GM21825 (cell line): Measurements from ENCODE around the gene MESP2.

ENCODE experiments used
- ATAC-seq: cut with Tn5 transposase; IDR thresholded peaks from one replicate; pipeline ENCODE4 v1.9.1; 2021; ENCODE audit warnings: mild to moderate bottlenecking, moderate library complexity; ENCODE audit not compliant: unreplicated experiment

Gene MESP2

DNA sequence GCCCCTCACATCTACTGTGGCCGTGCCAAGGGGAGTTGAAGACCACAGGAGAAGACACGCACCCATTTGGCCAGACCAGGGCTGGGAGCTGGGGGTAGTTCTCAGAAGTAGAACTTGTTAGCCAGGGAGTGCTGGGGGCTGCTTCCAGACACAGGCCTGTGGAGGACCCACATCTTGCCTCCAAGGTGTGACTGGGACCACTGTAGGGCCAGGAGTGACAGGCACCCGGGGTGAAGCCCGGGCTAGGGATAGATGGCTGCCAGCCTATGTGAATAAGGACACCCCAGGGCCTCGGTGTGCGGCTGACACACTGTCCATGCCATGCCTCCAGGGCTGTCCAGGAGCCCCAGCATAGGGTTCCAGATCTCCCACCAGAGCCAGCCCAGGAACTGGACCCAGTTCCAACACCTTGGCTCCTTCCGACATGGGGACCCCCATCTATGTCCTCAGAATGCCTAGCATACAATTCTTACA is 36.8 kb downstream of the MESP2 start:
- no peak for ATAC-seq

DNA sequence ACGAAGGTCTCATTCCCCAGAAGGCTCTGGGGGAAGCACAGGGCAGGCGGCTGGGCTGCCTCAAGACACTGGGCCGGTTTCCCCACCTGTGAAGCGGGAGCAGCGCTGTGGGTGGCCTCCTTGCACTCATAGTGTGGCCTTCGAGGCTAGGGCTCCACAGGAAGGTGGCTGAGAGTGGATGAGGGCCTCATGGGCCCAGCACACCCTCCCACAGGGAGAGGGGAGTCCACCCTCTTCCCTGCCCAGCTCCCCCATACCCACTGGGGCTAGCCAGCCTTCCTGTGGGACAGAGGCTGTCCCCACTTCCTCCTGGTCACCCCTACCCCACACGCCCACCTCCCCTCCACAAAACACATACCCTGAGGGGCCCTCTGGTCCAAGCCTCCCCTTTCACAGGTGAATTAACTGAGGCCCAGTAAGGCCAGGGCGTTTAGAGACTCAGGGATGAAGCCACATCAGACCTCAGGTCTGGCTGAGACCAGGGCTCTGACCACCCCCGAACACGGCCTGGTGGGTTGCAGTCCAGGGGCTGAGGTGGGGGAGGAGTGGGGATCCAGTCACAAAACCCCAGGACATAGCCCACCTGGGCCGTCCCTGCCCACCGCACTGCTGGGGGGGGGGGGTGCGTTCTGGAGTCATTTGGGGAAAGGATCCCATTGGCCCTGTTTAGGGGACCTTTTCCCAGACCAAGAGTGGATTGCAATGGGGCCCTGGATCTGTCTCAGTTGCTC is 37.4 kb downstream of the MESP2 start:
- ATAC-seq: no peak

DNA sequence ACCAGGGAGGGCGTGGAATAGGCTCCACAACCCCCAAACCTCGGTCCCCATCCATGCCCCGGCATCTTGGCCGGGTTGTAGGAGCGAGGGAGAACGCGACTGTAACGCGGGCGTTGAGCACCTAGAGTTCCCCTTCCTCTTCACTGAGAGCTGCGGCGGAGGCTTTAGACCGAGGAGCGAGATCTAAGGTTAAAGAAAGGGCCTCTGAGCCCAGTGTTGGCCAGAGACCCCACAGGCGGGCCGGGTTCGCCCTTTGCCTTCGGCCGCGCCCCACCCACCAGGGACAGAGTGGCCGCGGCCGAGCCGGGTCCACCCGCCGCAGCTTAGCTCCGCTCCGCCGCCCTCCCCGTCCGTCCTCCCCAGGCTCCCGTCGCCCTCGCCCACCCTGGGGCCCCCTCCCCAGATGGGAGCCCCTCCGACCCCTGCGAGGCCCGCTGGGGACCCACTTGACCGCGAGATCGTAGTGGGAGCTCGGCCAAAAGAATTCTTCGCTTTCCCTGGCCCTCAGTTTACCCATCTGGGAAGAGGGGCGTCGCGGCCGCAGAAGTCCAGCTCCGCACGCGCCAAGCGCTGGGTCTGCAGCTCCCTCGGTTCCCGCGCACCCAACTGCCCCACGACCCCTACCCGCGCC is 38.1 kb downstream of the MESP2 start:
- no peak for ATAC-seq

DNA sequence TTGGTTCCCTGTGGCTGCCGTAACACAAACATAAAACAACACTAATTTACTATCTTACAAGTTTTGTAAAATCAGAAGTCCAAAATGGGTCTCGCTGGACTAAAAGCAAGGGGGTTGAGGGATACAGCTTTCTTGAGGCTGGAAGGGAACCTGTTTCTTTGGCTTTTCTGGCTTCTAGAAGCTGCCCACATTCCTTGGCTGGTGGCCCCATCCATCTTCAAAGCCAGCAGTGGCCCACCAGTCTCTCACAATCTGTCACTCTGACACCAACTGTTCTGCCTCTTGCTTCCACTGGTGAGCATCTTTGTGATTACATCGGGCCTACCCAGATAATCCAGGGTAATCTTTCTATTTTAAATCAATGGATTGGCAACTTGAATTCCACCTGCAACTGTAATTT is 39.6 kb downstream of the MESP2 start:
- no peak for ATAC-seq

DNA sequence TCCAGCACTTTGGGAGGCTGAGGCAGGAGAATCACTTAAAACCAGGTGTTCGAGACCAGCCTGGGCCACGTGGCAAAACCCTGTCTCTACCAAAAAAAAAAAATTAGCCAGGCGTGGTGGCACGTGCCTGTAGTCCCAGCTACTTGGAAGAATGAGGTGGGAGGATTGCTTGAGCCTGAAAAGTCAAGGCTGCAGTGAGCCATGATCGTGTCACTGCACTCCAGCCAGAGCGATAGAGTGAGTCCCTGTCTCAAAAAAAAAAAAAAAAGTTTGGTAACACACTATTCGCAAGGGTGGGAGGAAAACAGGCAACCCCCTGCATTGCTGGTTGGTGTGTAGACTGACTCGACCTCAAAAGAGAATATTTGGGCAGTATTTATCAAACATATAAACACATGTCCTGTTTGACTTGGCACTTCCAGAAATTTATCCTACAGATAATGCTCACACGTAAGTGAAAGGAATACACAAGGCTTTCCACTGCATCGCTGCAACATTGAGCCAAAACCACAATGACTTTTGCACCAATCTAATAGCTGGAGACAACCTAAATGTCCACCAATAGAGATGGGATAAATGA is 41.7 kb downstream of the MESP2 start:
- ATAC-seq: no peak

DNA sequence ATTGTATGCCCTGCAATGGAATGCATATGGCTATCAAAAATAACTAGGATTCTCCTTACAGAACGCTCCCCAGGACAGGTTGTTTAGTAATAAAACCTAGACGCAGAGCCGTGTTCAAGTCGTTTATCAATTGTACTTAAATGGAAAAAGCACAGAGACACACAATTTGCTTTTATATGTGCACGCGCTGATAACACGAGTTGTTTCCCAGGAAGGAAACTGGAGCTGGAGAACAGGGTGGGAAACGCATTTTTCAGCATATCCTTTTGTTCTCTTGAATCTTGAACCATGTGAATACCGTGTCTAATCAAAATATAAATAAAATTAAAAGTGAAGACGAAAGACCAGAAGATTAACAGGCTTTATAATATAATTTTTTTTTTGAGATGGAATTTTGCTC is 42.2 kb downstream of the MESP2 start:
- ATAC-seq: no peak

DNA sequence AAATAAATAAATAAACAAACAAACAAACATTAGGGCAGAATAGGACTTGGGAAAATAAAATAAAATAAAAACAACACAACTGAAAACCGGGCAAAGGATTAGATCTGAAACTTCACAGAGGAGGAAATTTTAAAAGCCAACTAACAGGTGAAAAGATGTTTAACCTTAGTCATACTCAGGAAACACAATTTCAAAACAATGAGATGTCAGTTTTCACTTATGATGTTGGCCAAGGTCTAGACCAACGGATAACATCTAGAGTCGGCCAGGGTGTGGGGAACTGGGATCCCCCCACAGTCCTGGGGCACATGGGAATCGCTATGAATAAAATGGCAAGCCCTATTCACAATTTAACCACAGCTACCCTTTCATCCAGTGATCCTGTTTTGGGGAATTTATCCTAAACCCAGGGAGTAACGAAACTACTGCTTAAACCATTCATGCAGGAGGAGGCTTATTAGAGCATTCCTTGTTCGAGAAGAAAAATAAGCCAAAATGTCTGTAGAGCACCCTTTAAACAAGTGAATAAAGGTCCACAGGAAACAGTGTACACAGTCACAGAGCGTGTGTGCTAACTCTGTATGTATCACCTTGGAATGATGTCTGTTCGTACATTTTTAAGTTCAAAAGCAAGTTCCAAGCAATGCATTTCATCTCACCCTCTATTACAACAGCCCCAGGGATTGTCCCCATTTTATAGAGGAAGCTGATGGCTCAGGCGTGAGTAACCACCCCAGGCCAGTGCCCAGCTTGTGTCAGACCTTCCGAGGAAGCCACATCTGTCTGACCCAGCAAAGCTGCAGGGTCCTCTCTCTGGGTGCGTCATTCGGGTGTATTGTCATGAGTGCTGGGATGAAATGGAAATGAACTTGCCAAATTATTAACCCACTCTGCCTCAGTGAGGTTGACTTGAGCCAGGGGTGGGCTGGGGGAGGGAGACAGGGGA is 44.8 kb downstream of the MESP2 start:
- no peak for ATAC-seq

DNA sequence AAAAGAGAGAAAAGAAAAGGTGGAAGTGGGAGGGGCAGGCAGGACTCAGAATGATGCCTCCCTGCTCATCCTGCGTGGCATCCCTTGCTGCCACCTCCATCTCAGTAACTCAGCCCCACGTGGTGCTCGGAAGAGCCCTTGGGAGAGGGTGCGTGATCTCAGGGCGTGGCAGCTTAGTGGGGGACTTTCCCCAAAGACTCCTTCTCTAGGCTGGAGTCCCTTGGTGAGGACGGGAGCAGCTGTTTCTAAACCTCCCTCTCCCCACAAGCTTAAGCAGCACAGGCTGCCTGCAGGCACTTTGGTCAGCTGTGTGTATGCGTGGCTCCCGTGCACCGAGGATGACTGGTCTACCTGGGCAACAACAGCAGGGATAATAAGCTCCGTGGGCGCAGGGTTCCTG is 45.9 kb downstream of the MESP2 start:
- no peak for ATAC-seq

DNA sequence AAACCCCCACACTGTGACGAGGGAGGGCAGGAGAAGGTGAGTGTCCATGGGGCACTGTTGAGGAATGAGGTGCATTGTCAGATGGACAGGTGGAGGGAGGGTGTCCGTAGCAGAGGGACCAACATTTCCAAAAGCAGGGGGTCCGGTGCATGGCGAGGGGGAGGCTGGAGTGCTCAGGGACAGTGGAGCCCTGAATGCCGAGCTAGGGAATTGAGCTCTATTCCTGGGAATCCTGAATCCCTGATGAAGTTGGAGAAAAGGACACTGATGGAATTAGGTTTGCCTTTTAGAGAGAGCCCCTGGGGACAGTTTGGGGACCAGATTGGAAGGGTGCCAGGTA is 46.4 kb downstream of the MESP2 start:
- ATAC-seq: no peak

DNA sequence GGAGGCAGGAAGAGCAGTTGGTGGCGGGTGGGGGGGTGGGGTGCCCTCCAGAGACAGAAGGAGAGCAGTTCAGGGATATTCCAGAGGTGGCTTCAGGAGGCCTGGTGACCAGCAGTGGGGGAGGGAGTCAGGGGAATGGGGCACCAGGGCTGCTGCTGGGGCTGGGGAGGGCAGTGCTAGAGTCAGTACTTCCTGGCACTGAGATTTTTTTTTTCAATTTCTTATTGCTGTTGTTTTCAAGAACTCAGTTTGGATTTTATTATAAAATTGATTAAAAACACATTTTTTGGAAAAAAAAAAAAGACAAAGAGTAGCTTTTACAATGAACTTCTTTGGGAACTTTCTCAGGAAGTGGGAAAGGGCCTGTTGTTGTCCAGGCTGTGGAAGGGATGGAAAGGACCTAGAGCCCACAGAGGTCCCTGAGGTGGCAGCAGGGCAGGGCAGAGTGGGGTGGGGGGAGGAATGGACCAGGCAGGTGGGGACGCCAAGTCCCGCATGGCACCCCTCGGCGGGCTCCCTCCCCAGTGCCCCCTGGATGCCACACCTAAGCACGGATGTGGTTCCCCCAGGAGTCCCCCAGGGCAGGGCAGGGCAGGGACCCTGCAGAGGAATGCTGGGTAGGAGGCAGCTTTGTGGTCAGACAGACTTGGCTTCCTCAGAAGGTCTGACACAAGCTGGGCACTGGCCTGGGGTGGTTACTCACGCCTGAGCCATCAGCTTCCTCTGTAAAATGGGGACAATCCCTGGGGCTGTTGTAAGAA is 47.0 kb downstream of the MESP2 start:
- no peak for ATAC-seq

DNA sequence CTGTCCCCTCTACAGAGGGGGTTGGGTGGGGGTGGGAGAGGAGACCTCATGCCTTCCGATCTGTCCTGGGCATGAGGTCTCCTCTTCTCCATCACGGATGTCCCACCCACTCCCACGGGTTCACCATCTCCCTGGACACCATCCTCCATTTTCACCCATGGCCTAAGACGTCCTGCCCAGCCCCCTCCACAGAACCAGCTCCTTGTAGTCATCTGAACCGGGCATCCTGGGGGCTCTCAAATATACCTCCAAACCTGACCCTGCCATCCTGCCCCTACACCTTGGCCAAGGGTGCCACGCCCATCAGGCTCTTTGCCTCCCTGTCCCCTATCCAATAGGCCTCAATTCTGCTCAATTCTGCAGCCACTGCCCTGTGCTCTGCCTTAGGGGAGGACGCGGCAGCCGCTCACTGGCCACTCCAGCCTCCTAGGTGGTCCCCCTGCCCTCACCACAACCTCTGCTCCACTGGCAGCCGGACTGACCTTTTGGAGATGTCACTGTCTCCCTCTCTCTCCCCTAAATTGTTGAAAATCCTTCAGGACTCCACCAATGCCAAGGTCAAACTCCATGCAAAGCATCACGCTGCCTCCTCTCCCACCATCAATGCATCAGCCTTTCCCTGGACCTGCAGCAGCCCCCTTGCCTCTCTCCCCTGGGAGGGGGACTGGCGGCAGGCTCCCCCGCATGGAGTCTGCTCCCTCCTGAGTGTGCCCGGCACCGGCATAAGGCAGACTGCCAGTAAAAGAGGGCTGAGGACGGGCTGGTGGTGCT is 47.9 kb downstream of the MESP2 start:
- ATAC-seq: no peak

DNA sequence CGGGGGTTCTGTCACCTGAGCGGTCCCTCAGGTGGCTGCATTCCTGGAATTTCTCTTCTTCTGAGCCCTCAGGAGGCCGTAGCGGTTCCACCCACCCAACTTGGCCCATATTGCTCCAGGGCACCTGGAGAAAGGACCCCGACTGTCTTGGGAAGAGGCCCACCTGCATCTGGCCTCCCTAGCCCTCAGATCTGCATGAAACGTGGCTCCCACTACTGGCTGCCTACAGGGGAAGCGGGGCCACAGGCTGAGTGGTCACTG is 48.4 kb downstream of the MESP2 start:
- no peak for ATAC-seq

DNA sequence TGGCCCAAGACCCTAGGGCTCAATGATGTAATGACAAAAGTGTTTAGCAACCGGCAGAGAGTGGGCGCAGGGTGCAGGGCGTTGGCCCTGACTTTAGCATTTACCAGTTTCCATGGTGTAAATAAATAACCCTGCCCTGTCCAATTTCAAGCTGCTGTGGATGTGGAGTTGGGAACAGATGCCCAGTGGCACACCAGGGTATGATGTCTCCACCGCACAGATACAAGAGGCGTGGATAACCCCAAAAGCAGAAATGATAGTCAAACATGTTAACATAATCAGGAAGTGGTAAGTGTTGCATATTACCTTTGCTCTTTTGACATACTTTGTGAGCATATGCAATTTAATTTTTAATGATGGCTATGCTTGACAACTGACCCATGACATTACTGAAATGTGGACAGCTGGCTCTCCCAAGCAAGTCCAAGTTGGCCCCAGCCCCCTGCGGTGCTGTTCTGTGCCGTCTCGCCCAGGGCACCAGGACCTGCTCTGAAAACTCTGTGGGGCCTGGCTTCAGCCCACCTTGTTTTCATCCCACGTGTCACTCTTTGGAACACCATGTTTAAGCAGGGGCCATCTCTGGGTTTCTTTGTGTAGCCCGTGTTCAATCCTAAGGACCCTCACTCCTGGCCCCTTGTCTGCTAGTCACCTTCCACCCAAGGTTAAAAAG is 49.3 kb downstream of the MESP2 start:
- ATAC-seq: no peak

DNA sequence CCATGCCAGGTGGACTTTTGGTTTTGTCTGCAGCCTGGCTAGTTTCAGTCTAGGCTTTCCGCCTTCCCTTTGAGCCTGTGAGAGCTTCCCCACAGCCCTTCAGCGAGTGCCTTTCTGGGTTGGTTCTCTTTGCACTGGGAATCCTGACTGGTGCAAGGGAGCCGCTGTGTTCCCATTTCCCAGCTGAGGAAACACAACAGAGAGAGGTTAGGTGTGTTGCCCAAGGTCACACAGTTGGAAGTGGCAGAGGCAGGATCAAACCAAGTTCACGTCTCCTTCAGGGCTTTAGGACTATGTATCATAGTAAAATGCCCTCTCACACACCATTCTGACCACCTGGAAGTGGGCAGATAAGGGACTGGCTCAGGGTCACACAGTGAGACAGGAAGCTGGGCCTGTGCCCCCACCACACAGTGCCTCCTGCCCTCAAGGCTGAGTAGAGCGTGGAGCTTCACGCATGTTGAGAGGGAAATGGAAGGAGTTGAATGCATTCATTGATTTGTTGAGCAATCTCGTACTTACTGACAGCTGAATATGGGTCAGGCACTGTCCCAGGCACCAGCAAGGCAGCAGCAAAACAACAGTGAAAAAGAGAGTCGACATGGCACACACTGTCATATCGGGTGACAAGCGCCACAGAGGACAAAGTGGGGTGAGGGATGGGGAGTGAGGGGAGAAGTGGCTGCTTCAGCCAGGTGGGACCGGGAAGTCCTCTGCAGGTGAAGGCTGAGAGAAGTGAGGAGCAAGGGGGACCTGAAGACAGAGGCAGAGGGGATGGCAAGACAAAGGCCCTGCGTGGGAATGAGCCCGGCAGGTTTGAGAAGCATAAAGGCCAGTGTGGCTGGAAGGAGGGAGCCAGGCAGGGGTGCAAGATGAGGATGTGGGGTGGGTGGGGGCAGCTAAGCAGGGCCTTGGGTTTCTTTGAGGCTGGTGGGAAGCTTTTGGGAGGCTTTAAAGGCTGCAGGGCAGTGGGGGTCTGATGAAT is 50.8 kb downstream of the MESP2 start:
- ATAC-seq: no peak

DNA sequence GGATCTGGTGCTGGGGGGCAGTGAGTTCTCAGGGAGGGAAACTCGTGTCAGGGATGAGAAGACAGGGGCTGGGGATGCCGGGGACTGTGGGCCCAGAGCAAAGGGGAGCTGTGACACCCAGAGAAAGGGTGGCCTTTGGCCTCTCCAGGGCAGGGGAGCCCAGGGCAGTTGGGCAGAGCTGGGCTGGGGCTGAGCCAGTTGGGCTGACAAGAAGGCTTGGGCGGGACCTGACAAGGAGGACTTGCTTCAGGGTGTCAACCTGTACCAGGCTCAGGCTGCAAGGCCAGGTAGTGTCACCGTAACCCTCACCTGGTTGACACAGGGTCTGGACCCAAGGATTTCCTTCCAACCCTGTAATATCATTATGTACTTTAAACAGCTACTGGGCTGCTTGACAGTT is 51.7 kb downstream of the MESP2 start:
- no peak for ATAC-seq
